Lower lobe of right lung (tissue), 2 donors: ENCODE data around the gene CKAP4. TPM values are rescaled to one million over a fixed set of nuclear protein-coding genes. Genes with fewer than 3 reads are reported as not detected.

Experiments
- ATAC-seq, 2 donors: fragments of 200-7000 bp; cut with Tn5 transposase; one replicate each; pipeline ENCODE4 v1.9.1; 2020 to 2022; ENCODE audit warnings: mild to moderate bottlenecking in 2 of 2, moderate library complexity in 2 of 2
- DNase-seq: peaks from one replicate; pipeline ENCODE4 v3.0.0-alpha.2; 2020
- H3K27ac ChIP-seq: fragments of 200-600 bp; one replicate; pipeline ENCODE4 v1.8.0; 2022
- H3K27me3 ChIP-seq: fragments of 200-600 bp; one replicate; pipeline ENCODE4 v1.8.0; 2022; ENCODE audit warnings: low read depth
- H3K36me3 ChIP-seq: fragments of 200-600 bp; one replicate; pipeline ENCODE4 v1.8.0; 2022; ENCODE audit warnings: mild to moderate bottlenecking
- H3K4me1 ChIP-seq: fragments of 200-600 bp; one replicate; pipeline ENCODE4 v1.8.0; 2022
- H3K4me3 ChIP-seq: fragments of 200-600 bp; one replicate; pipeline ENCODE4 v1.8.0; 2022; ENCODE audit warnings: mild to moderate bottlenecking
- H3K9me3 ChIP-seq: fragments of 200-600 bp; one replicate; pipeline ENCODE4 v1.8.0; 2022
- intact Hi-C: fragments of 100-400 bp; cut with DNase I; formaldehyde crosslinking; loops from one replicate; pipeline ENCODE4 v1.11.0; 2022
- total RNA-seq: library from RNA; stranded (reverse); fragmentation: NEBNext Ultra II Directional; extraction: Animal tissue kit (Norgen Biotek cat#: 25700); gene quantifications from one replicate; pipeline ENCODE4 v1.2.1, GENCODE V29; 2021
- TF ChIP-seq, protein P1 (sequence below): fragments of 200-600 bp; IDR thresholded peaks from one replicate; pipeline ENCODE4 v1.8.0; 2022; ENCODE audit warnings: antibody characterized with exemption, mild to moderate bottlenecking
- donor health status: DM: no; HTN: yes; CAD: no; lungs with severe emphysema.

CKAP4 gene
- total RNA-seq, 1 donor from 2014 or later = 32.2 TPM

DNA sequence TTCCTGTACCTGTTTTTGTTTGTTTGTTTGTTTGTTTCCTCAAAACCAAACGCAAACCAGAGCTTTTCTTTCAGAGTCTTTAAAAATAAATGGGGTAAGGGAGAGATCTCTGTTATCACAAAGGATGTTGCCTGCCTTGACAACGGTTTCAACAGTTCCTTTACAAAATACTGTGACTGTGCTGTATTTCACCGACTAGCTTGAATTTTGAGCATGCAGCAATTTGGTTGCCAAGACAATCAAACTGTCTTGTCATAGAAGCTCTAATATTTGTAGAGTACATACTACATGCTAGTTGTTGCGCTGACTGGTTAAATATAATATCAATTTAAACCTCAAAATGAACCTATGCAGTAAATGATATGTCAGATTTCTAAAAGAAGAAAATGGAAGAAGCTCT lies 32.3 kb upstream of the CKAP4 start:
- H3K27ac ChIP-seq = no peak overlapping the region

DNA sequence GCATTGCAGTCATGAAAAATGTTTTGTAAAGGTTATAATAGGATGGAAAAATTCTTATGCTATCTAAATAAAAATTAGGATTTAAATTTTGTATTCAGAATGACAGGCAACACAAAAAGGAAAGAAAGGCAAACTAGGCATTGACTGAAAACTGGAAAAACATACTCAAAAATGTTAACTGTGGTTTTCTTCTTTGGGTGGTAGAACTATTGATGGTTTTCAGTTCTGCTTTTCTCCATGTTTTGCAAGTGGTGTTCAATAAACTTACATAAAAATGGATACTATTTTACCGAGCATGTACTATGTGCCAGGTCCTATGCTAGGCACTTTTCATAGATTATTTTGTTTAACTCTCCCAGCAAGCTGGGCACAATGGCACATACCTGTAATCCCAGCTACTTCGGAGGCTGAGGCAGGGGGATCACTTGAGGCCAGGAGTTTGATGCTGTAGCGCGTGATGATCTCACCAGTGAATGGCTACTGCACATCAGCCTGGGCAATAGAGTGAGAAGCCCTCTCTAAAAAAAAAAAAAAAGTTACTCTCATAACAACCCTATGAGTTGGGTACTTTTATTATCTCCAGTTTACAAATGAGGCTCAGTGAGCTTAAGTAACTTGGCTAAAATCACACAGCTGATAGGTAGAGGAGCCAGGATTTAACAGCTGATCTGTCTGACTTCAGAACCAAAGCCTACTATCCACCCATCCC lies 28.4 kb upstream of the CKAP4 start:
- Histone ChIP-seq H3K27me3 (no peaks in the 10 kb centered on the region), H3K36me3 (no peaks in the 10 kb centered on the region), H3K27ac (no peak overlapping the region), H3K4me3 (no peak overlapping the region), H3K4me1 (peaks cover 5% of the 10 kb centered on the region), H3K9me3 (no peaks in the 10 kb centered on the region)
- intact Hi-C loops = no loop called here
- no peak for DNase-seq
- TF ChIP-seq, protein P1, sequence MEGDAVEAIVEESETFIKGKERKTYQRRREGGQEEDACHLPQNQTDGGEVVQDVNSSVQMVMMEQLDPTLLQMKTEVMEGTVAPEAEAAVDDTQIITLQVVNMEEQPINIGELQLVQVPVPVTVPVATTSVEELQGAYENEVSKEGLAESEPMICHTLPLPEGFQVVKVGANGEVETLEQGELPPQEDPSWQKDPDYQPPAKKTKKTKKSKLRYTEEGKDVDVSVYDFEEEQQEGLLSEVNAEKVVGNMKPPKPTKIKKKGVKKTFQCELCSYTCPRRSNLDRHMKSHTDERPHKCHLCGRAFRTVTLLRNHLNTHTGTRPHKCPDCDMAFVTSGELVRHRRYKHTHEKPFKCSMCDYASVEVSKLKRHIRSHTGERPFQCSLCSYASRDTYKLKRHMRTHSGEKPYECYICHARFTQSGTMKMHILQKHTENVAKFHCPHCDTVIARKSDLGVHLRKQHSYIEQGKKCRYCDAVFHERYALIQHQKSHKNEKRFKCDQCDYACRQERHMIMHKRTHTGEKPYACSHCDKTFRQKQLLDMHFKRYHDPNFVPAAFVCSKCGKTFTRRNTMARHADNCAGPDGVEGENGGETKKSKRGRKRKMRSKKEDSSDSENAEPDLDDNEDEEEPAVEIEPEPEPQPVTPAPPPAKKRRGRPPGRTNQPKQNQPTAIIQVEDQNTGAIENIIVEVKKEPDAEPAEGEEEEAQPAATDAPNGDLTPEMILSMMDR = no peak
- no peak for ATAC-seq

More for the DNA sequence above, 32.3 kb upstream of the CKAP4 start:
- Histone ChIP-seq H3K4me3 (no peak overlapping the region), H3K27me3 (no peaks in the 10 kb centered on the region), H3K9me3 (no peaks in the 10 kb centered on the region), H3K4me1 (peaks cover 4% of the 10 kb centered on the region), H3K36me3 (no peaks in the 10 kb centered on the region)
- intact Hi-C loops = loop anchor here (5.0 kb wide), 1 partner anchor 53 kb away; no protein-coding TSS in a partner anchor
- ATAC-seq (no peak), DNase-seq (no peak)
- TF ChIP-seq, protein P1 = no peak

DNA sequence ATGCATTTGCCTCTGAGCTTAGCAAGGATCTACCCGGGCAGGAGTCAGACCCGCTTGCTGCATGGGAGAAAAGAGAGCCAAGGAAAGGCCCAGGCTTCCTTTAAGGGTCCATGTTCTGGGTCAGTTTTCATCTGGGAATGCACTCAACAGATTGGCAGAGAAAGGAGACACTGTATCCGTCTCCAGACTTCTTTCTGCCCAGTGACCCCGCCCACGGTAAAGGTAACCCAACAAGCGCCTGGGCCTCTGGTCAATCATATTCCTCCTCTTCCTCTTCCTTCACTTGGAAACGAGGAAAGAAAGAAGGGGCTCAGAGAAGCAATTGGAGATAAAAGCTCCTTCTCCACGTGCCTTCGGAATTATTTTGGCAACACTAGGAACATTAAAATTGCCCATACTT lies 27.6 kb upstream of the CKAP4 start:
- ATAC-seq = peak in 1 of 2 donors; percentile 7
- no peaks in the 10 kb centered on the region for H3K27me3 ChIP-seq
- no peak overlapping the region for H3K27ac ChIP-seq
- TF ChIP-seq, protein P1 = no peak
- intact Hi-C loops = no loop called here
- H3K4me3 ChIP-seq = no peak overlapping the region
- peaks cover 5% of the 10 kb centered on the region for H3K4me1 ChIP-seq
- H3K36me3 ChIP-seq = no peaks in the 10 kb centered on the region
- no peak for DNase-seq
- H3K9me3 ChIP-seq = no peaks in the 10 kb centered on the region

DNA sequence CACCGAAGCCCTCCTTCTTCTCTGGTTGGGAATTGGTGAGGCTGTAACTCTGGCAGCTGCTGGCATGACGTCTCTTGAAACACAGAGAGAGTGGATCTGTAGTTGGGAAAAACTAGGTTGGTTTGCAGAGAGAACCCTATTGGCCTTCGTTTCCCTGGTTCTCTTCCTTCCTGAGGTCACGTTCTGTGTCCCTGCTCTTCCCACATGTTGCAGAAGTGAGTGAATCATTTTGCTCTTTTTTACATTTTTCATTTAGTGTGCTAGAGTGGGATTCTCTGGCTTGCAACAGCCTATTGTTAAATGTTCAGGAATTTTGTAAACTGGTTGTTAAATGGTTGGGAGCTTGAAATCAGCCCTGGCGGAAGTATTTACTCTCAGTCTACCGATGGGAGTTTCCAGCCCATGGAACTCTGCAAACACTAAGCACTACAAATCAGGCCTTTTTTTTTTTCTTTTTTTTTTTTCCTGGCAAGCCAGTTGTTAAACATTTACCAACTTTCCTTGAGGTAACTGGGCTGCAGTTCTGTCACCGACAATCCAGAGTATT lies 26.8 kb upstream of the CKAP4 start:
- H3K4me3 ChIP-seq = no peak overlapping the region
- no peak for DNase-seq
- TF ChIP-seq, protein P1 = no peak
- no peaks in the 10 kb centered on the region for H3K36me3 ChIP-seq
- H3K27ac ChIP-seq = peak overlapping the region; percentile 51
- peak; percentile 70 to 91 for ATAC-seq
- H3K4me1 ChIP-seq = peaks cover 5% of the 10 kb centered on the region
- intact Hi-C loops = no loop called here
- H3K27me3 ChIP-seq = no peaks in the 10 kb centered on the region
- H3K9me3 ChIP-seq = no peaks in the 10 kb centered on the region

DNA sequence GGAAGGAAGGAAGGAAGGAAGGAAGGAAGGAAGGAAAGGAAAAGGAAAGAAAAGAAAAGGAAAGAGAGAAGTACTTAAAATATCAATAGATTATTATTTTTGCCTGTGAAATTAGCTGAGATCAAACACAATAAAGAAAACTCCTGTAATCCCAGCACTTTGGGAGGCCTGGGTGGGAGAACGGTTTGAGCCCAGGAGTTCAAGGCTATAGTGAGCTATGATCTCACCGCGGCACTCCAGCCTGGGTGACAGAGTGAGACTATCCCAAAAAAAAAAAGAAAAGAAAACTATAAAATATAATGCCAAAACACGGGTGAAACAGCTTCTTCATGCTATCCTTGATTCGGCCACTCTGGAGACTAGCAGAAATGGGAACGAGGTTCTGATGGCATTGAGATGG lies 26.2 kb upstream of the CKAP4 start:
- Histone ChIP-seq H3K4me1 (peaks cover 5% of the 10 kb centered on the region), H3K4me3 (no peak overlapping the region), H3K27me3 (no peaks in the 10 kb centered on the region), H3K36me3 (no peaks in the 10 kb centered on the region), H3K27ac (peak overlapping the region; percentile 51), H3K9me3 (no peaks in the 10 kb centered on the region)
- intact Hi-C loops = no loop called here
- TF ChIP-seq, protein P1 = no peak
- DNase-seq (no peak), ATAC-seq (no peak)
